Fibroblast of skin of right quadriceps (primary cell): ENCODE results near the gene ULK1.

Experiments used
- DNase-seq: peaks from one replicate; pipeline ENCODE4 v3.0.0-alpha.2; 2013

Gene ULK1

GRCh38 chr12:131894313-131894860 is at the start of gene ULK1:
TSS of gene ULK1 (plus strand) at chr12:131894622. CDS start at chr12:131895002, 380 bp downstream.
- peak; percentile 87 for DNase-seq

- DNase-seq = no peak
Measured at GRCh38 chr12:131844656-131845055, 49.8 kb upstream of the ULK1 start.

DNA sequence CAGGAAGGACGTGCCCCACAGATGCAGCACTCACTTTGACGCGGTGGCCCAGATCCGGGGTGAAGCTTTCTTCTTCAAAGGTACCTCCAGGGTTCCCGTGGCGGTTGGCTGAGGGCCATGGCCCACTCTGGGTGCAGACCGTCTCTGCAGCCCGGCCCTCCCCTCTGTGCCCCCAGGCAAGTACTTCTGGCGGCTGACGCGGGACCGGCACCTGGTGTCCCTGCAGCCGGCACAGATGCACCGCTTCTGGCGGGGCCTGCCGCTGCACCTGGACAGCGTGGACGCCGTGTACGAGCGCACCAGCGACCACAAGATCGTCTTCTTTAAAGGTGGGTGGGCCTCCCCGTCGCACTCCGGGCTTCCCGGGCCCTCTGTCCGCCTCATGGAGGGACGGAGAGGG is 49.3 kb upstream of the ULK1 start:
- DNase-seq = no peak

DNA sequence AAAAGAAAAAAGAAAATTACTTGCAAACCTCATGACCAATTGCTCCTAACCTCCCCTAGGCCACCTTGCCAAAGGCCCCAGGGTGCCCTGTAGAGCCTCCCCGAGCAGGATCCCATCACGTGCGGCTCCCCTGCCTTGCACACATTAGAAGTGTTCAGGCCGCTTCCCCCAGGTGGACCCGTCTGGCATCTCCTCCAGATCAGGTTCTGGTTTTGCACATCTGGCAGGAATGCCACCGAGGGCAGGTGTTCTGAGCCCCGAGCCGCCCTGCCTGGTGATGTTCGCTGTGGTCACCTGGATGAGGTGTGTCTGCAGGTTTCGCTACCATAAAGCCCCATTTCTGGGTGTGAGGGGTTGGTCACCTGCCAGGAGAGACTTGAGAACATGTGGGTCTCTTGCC is 47.0 kb upstream of the ULK1 start:
- no peak for DNase-seq

DNA sequence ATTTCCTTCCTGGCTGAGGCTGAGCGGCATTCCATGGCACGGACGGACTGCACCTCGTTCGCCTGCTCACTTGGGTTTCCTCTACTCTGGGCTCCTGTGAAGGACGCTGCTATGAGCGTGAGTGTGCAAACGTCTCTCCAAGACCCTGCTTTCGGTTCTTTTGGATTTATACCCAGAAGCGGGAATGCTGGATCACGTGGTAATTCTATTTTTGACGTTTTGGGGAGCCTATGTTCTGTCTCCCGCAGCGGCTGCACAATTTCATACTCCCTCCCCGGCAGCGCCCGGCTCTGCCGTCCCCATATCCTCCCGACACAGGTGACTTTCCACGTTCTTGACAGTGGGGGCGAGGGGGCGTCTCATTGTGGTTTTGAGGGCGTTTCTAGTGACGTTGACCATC is 45.7 kb upstream of the ULK1 start:
- DNase-seq = no peak

GRCh38 chr12:131849700-131850553 is 44.5 kb upstream of the ULK1 start:
- DNase-seq = no peak

DNA sequence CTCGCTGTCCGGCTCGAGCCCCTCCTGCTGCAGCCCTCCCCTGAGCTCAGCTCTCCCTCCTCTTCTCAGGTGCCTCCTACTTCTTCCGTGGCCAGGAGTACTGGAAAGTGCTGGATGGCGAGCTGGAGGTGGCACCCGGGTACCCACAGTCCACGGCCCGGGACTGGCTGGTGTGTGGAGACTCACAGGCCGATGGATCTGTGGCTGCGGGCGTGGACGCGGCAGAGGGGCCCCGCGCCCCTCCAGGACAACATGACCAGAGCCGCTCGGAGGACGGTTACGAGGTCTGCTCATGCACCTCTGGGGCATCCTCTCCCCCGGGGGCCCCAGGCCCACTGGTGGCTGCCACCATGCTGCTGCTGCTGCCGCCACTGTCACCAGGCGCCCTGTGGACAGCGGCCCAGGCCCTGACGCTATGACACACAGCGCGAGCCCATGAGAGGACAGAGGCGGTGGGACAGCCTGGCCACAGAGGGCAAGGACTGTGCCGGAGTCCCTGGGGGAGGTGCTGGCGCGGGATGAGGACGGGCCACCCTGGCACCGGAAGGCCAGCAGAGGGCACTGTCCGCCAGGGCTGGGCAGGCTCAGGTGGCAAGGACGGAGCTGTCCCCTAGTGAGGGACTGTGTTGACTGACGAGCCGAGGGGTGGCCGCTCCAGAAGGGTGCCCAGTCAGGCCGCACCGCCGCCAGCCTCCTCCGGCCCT is 43.4 kb upstream of the ULK1 start:
- no peak for DNase-seq

GRCh38 chr12:131851741-131852550 is 42.5 kb upstream of the ULK1 start:
- no peak for DNase-seq

DNA sequence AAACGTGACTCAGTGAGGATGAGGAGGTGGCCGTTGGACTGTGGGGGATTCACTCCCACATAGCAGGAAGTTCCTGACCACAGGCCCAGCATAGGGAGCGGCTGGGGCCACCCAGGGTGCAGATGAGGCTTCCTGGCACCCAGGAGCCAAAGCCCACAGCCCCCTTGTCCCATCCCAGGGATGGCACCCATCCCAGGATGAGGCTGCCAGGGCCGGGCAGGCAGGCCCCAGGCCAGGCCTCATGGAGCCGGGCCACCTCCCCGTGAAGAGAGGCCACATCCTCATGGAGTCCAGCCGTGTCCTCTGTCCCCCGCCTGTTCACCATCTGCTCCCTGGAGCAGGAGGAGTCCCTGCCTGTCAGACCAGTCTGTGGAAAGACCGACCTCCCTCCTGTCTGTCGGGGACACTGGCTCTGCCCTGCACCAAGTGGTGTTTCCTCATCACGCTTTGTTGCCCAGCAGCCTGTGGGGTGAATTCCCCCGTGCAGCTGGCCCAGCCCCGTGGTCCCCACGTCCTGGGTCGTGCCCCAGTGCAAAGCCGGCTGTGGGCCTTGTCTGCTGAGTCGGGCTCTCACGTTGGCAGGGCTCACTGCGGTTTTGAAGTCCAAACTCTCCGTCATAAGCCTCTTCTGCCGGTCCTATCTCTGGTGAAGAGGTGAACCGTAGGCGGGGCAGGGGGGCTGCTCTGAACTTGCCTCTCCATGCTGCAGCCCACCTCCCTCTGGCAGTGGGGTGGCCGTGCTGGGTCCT is 41.7 kb upstream of the ULK1 start:
- peak; percentile 54 for DNase-seq

DNA sequence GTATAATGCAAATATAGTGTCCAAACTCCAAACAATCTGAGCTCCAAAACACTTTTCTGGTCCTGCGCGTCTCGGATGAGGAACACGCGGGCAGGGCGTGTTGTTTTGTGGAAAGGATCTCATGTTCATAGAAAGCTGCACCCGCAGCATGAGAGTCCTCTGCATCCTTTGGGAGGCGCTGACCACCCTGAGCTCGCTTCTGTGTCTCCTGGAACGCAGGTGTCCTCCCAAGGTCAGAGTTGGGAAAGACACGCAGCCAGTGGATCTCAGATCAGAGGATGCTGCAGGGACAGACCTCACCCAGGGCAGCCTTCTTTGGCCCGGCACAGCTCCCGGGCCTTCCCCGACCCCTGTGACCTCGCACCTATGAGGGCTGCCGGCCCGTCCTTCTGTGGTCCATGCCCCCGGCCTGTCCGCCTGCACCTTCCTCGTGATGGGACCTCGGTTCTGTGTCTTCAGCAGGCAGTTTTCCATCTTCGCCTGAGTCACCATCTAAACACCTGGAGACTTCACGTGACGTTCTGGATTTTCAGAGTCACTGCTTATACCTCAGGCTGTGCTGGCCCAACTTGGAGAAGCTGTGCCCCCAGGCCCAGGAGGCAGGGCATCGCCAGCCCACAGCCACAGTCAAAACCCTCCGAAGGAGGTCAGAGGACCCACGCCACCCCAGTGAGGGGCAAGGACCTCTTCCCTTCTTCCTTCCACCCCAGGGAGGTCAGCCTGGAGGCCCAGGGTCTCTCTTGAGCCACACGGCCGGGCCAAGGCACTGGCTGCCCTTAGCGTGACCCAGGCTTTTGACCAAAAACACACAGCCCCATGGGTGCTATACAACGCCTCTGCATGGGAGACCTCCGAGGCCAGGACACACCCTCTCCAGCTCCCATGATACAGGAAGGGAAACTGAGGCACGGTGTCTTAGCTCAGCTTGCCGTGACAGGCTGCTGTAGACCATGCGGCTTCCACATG is 40.3 kb upstream of the ULK1 start:
- DNase-seq = no peak

GRCh38 chr12:131854861-131855476 is 39.5 kb upstream of the ULK1 start:
- no peak for DNase-seq

DNA sequence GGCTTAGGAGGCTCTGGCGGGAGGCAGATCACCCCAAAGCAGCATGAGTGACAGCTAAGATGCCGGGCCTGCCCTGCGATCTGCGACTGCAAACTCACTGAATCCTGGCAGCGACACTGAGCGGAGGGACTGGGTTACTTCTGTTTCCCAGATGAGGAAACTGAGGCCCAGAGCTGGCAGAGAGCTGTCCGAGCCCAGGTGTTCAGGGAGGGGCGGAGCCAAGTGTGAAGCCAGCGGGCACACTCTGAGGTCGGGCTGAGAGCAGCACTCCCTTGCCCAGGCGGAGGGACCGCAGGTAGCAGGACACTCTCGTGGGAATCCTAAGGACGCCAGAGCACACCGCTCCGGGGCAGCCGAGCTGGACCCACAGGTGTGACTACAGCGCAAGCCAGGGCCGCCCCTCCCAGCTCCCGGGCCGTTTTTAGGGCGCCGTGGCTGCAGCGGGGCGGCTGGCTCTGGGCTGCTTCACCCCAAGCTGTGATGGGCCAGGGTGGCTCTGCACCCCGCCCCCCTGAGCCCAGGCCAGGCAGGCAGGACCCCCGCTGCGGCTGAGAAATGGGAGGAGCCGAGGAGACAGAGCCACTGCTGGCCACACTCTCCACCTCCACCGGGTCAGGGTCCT is 38.8 kb upstream of the ULK1 start:
- DNase-seq = no peak

DNA sequence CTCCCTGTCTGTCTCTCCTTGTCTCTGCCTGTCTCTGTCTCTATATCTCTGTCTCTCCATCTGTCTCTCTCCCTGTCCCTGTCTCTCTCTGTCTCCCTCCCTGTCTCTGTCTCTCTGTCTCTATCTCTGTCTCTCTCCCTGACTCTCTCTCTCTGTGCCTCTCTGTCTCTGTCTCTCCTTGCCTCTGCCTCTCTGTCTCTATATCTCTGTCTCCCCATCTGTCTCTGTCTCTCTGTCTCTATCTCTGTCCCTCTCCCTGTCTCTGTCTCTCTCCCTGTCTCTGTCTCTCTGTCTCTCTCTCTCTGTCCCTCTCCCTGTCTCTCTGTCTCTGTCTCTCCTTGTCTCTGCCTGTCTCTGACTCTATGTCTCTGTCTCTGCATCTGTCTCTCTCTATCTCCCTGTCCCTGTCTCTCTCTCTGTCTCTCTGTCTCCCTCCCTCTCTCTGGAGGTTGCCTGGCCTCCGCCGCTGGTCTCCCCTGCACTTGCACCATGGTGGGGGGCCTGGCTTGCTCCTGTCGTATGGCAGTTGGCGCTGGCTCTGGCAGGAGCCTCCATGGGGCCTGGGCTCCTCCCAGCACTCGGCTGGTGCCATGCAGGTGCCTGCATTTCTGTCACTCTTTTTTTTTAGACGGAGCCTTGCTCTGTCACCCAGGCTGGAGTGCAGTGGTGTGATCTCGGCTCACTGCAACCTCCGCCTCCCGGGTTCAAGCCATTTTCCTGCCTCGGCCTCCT is 37.9 kb upstream of the ULK1 start:
- no peak for DNase-seq

DNA sequence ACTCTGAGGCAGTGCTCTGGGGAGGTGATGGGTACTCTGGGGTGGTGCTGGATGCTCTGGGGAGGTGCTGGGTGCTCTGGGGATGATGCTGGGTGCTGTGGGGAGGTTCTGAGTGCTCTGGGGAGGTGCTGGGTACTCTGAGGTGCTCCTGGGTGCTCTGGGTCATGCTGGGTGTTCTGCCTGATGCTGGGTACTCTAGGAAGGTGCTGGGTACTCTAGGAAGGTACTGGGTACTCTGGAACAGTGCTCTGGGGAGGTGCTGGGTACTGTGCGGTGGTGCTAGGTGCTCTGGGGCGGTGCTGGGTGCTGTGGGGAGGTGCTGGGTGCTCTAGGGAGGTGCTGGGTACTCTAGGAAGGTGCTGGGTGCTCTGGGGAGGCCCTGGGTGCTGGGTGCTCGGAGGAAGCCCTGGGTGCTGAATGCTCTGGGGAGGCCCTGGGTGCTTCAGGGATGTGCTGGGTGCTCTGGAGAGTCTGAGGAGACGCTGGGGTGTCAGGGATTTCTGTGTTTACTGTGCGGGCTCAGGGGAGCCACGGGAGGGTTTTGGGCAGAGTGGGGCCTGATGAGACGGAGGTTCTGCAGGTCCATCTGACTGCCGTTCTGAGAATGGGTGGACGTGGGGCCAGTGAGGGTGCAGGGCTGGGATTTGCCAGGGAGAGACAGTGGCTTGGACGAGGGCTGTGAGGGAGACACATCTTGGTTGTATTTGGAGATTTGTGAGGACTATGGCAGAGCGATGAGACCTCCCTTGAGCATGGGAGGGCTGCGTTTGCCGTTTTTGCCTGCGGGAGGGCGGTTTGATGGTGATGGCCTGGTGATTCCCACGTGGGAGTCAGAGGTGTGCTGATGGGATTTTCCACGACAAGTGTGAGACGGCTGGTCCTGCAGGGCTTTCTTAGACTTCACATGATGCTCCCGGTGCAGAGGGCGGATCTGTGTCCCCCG is 36.2 kb upstream of the ULK1 start:
- DNase-seq = no peak

DNA sequence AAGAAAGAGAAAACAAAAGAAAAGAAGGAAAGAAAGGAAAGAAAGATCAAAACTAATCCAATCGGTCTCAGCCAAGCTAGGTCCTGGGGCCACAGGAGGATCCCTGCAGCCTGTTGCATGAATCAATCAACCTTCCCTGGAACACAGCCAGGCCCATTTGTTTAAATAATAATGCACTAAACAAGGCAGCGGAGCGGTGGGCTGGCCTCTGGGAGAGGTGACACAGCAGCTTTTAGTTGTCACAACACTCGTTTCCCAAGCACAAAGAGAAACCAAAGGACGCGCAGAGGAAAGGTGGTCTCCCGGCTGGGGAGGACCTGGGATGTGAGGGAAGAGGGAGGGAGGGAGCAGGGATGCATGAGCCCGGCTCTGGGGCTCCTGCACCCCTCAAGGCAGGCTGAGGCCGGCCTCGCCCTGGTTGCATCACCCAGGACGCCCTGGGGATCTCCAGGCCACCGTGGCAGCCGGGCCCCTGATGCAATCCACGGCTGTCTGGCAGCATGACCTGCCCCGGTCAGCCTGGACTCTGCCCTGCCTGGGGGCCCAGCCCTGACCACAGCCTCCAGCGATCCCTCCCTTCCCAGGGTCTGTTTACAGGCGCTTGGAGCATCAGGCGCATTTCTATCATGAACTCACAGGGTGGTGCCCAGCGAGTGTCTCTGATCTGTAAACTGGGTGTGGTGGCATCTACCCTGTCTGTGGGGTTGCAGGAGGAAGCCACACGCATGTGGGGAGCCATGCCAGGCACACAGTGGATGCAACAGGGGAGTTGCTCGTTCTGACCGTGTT is 33.8 kb upstream of the ULK1 start:
- DNase-seq = peak; percentile 69

DNA sequence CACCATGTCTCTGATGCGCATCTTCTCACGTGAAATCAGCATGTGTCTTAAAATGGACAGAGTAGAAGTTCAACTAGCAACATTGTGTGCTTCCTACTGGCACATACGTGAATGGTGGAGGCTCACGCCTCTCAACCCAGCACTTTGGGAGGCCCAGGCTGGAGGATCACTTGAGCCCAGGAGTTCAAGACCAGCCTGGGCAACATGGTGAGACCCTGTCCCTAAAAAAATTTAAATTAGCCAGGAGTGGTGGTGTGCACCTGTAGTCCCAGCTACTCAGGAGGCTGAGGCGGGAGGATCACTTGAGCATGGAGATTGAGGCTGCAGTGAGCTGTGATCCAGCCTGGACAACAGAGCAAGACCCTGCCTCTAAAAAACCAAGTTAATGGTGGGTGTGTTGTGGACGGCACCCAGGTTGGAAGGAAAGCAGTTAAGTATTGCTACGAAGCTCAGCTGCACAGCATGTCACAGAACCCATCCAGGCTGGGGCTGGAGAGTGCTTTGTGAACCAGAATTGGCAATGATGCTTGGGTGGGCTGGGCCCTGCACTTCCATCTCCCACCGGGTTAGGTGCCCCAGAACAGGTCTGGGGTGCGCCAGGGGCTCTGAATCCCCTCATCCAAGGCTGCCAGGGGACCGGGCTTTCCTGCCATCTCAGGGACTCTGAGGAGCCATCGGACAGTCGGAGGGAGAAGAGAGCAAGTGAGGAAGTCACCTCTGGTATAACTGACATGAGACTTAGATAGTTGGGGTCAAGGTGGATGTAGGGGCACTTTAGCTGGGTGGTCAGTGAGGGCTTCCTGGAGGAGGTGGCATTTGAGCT is 33.0 kb upstream of the ULK1 start:
- no peak for DNase-seq

GRCh38 chr12:131862084-131862441 is 32.4 kb upstream of the ULK1 start:
- no peak for DNase-seq
